Mucosa of stomach (tissue), 1 donor: ENCODE measurements around the gene FHAD1.

Experiments
- H3K27me3 ChIP-seq: one replicate; pipeline ENCODE4 v1.7.0; 2013; ENCODE audit warnings: mild to moderate bottlenecking, low read length; ENCODE audit not compliant: control insufficient read depth, insufficient read depth
- H3K36me3 ChIP-seq: one replicate; pipeline ENCODE4 v1.7.0; 2013; ENCODE audit warnings: low read length; ENCODE audit not compliant: control insufficient read depth, insufficient read depth
- H3K4me1 ChIP-seq: one replicate; pipeline ENCODE4 v1.7.0; 2013; ENCODE audit warnings: mild to moderate bottlenecking, low read length; ENCODE audit not compliant: control insufficient read depth, insufficient read depth
- H3K4me3 ChIP-seq: one replicate; pipeline ENCODE4 v1.7.0; 2013; ENCODE audit warnings: low read length
- H3K9ac ChIP-seq: one replicate; pipeline ENCODE4 v1.7.0; 2013; ENCODE audit warnings: mild to moderate bottlenecking, low read length, moderate library complexity
- H3K9me3 ChIP-seq: one replicate; pipeline ENCODE4 v1.7.0; 2013; ENCODE audit warnings: mild to moderate bottlenecking, low read length, moderate library complexity; ENCODE audit not compliant: control insufficient read depth
- donor health status: Pancreatic carcinoma.

Gene FHAD1

GRCh38 chr1:15412175-15412800 lies 165.3 kb downstream of the FHAD1 start:
- Histone ChIP-seq H3K27me3 (no peaks in the 10 kb centered on the region), H3K36me3 (peaks cover 6% of the 10 kb centered on the region), H3K9me3 (no peaks in the 10 kb centered on the region), H3K4me3 (peak overlapping the region; percentile 77), H3K9ac (peak overlapping the region; percentile 89), H3K4me1 (peaks cover 61% of the 10 kb centered on the region)

DNA sequence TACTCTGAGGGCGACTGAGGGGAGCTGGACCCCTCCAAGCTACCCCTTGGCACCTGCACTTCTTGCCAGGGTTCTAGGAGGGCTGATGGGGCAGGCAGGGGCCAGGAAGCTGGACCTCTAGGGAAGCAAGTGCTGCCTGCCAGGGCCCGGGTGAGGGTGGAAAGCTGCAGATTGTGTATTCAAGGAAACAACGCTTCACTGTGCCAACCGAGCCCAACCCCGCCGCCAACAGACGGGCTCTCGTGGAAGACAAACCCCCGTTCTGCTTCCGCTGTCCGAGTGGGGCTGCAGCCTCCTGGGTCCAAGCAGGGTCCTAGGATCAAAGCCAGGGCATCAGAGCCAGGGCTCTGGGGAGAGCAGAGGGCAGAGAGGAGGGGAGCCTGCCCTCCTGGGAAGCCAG lies 165.8 kb downstream of the FHAD1 start:
- H3K4me3 ChIP-seq, result peak overlapping the region; percentile 77

GRCh38 chr1:15413563-15414444 lies 166.8 kb downstream of the FHAD1 start:
- Histone ChIP-seq H3K4me3 (peak overlapping the region; percentile 77), H3K36me3 (peaks cover 6% of the 10 kb centered on the region), H3K9ac (peak overlapping the region; percentile 89), H3K9me3 (no peaks in the 10 kb centered on the region), H3K4me1 (peaks cover 71% of the 10 kb centered on the region), H3K27me3 (no peaks in the 10 kb centered on the region)

More for the DNA sequence above, 165.8 kb downstream of the FHAD1 start:
- H3K27me3 ChIP-seq, result no peaks in the 10 kb centered on the region
- peaks cover 66% of the 10 kb centered on the region for H3K4me1 ChIP-seq
- H3K9ac ChIP-seq, result peak overlapping the region; percentile 89
- no peaks in the 10 kb centered on the region for H3K9me3 ChIP-seq
- H3K36me3 ChIP-seq, result peaks cover 6% of the 10 kb centered on the region

- peak overlapping the region; percentile 89 for H3K9ac ChIP-seq
- no peak overlapping the region for H3K4me3 ChIP-seq
- H3K4me1 ChIP-seq, result peaks cover 78% of the 10 kb centered on the region
- no peaks in the 10 kb centered on the region for H3K27me3 ChIP-seq
- peaks cover 6% of the 10 kb centered on the region for H3K36me3 ChIP-seq
- no peaks in the 10 kb centered on the region for H3K9me3 ChIP-seq
These were observed 167.5 kb downstream of the FHAD1 start for GRCh38 chr1:15414445-15414983.

GRCh38 chr1:15417059-15417934 lies 170.3 kb downstream of the FHAD1 start:
- Histone ChIP-seq H3K36me3 (peaks cover 6% of the 10 kb centered on the region), H3K4me1 (peaks cover 84% of the 10 kb centered on the region), H3K9me3 (no peaks in the 10 kb centered on the region), H3K9ac (peak overlapping the region; percentile 59), H3K27me3 (no peaks in the 10 kb centered on the region), H3K4me3 (no peak overlapping the region)

- Histone ChIP-seq H3K36me3 (peaks cover 5% of the 10 kb centered on the region), H3K4me1 (peaks cover 82% of the 10 kb centered on the region), H3K9ac (peak overlapping the region; percentile 48)
These were observed 171.9 kb downstream of the FHAD1 start for GRCh38 chr1:15418806-15419515.

GRCh38 chr1:15420853-15421465 lies 173.9 kb downstream of the FHAD1 start:
- H3K36me3 ChIP-seq, result no peaks in the 10 kb centered on the region
- no peak overlapping the region for H3K9ac ChIP-seq
- H3K4me1 ChIP-seq, result peaks cover 82% of the 10 kb centered on the region
- no peaks in the 10 kb centered on the region for H3K27me3 ChIP-seq
- H3K9me3 ChIP-seq, result no peaks in the 10 kb centered on the region
- no peak overlapping the region for H3K4me3 ChIP-seq

More at GRCh38 chr1:15418806-15419515, 171.9 kb downstream of the FHAD1 start:
- Histone ChIP-seq H3K9me3 (no peaks in the 10 kb centered on the region), H3K27me3 (no peaks in the 10 kb centered on the region), H3K4me3 (no peak overlapping the region)

- no peaks in the 10 kb centered on the region for H3K27me3 ChIP-seq
- peaks cover 7% of the 10 kb centered on the region for H3K36me3 ChIP-seq
- H3K9me3 ChIP-seq, result no peaks in the 10 kb centered on the region
- peak overlapping the region; percentile 65 for H3K9ac ChIP-seq
- peaks cover 83% of the 10 kb centered on the region for H3K4me1 ChIP-seq
- H3K4me3 ChIP-seq, result no peak overlapping the region
These were observed 175.8 kb downstream of the FHAD1 start for GRCh38 chr1:15422871-15423270.

GRCh38 chr1:15423355-15424077 lies 176.5 kb downstream of the FHAD1 start:
- H3K4me1 ChIP-seq, result peaks cover 81% of the 10 kb centered on the region
- peak overlapping the region; percentile 65 for H3K9ac ChIP-seq
- H3K36me3 ChIP-seq, result peaks cover 7% of the 10 kb centered on the region
- H3K4me3 ChIP-seq, result no peak overlapping the region
- no peaks in the 10 kb centered on the region for H3K27me3 ChIP-seq
- H3K9me3 ChIP-seq, result no peaks in the 10 kb centered on the region

- no peaks in the 10 kb centered on the region for H3K27me3 ChIP-seq
- H3K9ac ChIP-seq, result peak overlapping the region; percentile 65
- peaks cover 7% of the 10 kb centered on the region for H3K36me3 ChIP-seq
- no peaks in the 10 kb centered on the region for H3K9me3 ChIP-seq
- H3K4me1 ChIP-seq, result peaks cover 74% of the 10 kb centered on the region
- H3K4me3 ChIP-seq, result no peak overlapping the region
These were observed 177.2 kb downstream of the FHAD1 start for GRCh38 chr1:15424146-15424667.
